Measurements from ENCODE around the gene TMEM109.

DNA sequence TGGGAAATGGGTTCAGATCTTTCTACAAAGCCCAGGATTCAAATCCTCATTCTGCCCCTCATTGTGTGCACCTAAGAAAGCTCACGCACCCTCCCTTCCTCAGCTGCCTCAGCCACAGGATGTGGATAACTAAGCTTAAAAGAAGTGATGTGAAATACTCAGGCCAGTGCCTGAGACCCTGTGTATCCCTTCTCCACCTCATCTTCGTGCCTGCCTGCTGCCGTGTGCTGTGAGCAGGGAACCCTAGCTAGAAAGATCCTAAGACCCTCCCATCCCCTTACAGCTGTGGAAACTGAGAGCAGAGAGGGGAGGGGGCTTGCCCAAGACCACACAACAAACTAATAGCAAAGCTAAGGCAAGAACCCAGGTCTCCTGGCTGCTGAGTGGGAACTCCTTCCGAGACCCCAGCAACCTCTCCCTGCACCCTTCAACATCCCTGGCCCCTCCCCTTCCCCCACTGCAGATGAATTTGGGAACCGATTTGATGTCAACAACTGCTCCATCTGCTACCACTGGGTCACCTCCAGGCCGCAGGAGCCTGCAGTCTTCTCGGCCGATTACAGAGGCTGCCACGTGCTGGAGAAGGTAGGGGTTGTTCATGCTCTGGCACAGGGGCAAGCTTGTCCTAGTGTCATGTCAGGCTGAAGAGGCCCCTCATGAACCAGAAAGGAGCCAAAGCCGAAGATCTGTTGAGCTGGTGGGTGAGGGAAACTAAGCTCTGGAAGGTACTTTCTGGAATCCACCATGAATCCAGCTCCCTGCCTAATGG lies 45.1 kb upstream of the TMEM109 start:
- TF ChIP-seq, protein P1, sequence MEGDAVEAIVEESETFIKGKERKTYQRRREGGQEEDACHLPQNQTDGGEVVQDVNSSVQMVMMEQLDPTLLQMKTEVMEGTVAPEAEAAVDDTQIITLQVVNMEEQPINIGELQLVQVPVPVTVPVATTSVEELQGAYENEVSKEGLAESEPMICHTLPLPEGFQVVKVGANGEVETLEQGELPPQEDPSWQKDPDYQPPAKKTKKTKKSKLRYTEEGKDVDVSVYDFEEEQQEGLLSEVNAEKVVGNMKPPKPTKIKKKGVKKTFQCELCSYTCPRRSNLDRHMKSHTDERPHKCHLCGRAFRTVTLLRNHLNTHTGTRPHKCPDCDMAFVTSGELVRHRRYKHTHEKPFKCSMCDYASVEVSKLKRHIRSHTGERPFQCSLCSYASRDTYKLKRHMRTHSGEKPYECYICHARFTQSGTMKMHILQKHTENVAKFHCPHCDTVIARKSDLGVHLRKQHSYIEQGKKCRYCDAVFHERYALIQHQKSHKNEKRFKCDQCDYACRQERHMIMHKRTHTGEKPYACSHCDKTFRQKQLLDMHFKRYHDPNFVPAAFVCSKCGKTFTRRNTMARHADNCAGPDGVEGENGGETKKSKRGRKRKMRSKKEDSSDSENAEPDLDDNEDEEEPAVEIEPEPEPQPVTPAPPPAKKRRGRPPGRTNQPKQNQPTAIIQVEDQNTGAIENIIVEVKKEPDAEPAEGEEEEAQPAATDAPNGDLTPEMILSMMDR (IDR thresholded peaks at IDR 0.05; ENCODE audit: insufficient read depth, low read length): no peak
- TF ChIP-seq POLR2AphosphoS5 (IDR thresholded peaks at IDR 0.05; ENCODE audit: low read depth) (no peak), GABPA (IDR thresholded peaks at IDR 0.05; ENCODE audit: low read depth) (no peak), REST (IDR thresholded peaks at IDR 0.05; ENCODE audit: insufficient replicate concordance, low read depth) (no peak), SPI1 (IDR thresholded peaks at IDR 0.05; ENCODE audit: borderline replicate concordance, low read depth) (no peak)
